Spleen (tissue), 11 donors: Measurements from ENCODE around the gene WWTR1. TPM values are rescaled to one million over a fixed set of nuclear protein-coding genes. Genes with fewer than 3 reads are reported as not detected.

Source experiments
- DNase-seq: peaks from one replicate; pipeline ENCODE4 v3.0.0-alpha.2; 2020
- H3K27ac ChIP-seq, 8 donors: fragments of 200-600 bp; sonication (generic) in 7 of 8; 1 replicate in 4 of 8; 2 replicates in 4 of 8; pipeline versions ENCODE4 v1.5.0 to v1.8.0; 2016 to 2021; ENCODE audit warnings: inconsistent platforms in 4 of 8, mild to moderate bottlenecking in 4 of 8, moderate library complexity in 1 of 8
- H3K27me3 ChIP-seq, 7 donors: fragments of 200-600 bp; sonication (generic) in 6 of 7; replicated peaks in 1 of 7; 1 replicate in 4 of 7; 2 replicates in 3 of 7; pipeline versions ENCODE4 v1.5.0 to v1.8.0; 2016 to 2021; ENCODE audit warnings: inconsistent platforms in 3 of 7, mild to moderate bottlenecking in 1 of 7
- H3K36me3 ChIP-seq, 6 donors: fragments of 200-600 bp; sonication (generic) in 5 of 6; 1 replicate in 4 of 6; 2 replicates in 2 of 6; pipeline versions ENCODE4 v1.5.0 to v1.8.0; 2016 to 2021; ENCODE audit warnings: inconsistent platforms in 2 of 6
- H3K4me1 ChIP-seq, 6 donors: fragments of 200-600 bp; sonication (generic) in 5 of 6; 1 replicate in 3 of 6; 2 replicates in 3 of 6; pipeline versions ENCODE4 v1.5.0 to v1.8.0; 2016 to 2021; ENCODE audit warnings: inconsistent platforms in 3 of 6
- H3K4me3 ChIP-seq, 8 donors: fragments of 200-600 bp; sonication (generic) in 7 of 8; 1 replicate in 4 of 8; 2 replicates in 4 of 8; pipeline versions ENCODE4 v1.5.0 to v1.8.0; 2016 to 2021; ENCODE audit warnings: inconsistent platforms in 4 of 8, mild to moderate bottlenecking in 4 of 8, moderate library complexity in 2 of 8
- H3K9me3 ChIP-seq, 8 donors: fragments of 200-600 bp; sonication (generic) in 7 of 8; 1 replicate in 4 of 8; 2 replicates in 4 of 8; pipeline versions ENCODE4 v1.5.0 to v1.8.0; 2016 to 2021; ENCODE audit warnings: inconsistent platforms in 4 of 8
- CTCF ChIP-seq, 11 experiments: fragments of 200-600 bp in 7 of 11; fragments of 450-650 bp in 4 of 11; sonication (generic) in 4 of 11; IDR thresholded peaks in 8 of 11; conservative IDR thresholded peaks in 3 of 11; 1 replicate in 7 of 11; 2 replicates in 4 of 11; pipeline versions ENCODE4 v1.4.0 to v1.8.0; 2016 to 2021; ENCODE audit warnings: antibody characterized with exemption in 11 of 11, inconsistent platforms in 4 of 11, mild to moderate bottlenecking in 1 of 11
- POLR2A ChIP-seq, 3 donors: fragments of 450-650 bp; IDR thresholded peaks; one replicate each; pipeline ENCODE4 v1.5.1; 2017; ENCODE audit warnings: antibody characterized with exemption in 3 of 3, mild to moderate bottlenecking in 1 of 3
- POLR2AphosphoS5 ChIP-seq, 3 donors: sonication (generic); formaldehyde crosslinking; IDR thresholded peaks; one replicate each; pipeline ENCODE4 v1.5.1; 2017; ENCODE audit warnings: antibody characterized with exemption in 3 of 3
- WGBS, 5 donors: extraction: QIAGEN DNeasy Blood & Tissue Kit in 3 of 5; methylation state at CpG; one replicate each; pipeline versions ENCODE4 v1.1.5 to v1.1.7; 2013 to 2018; 5-methylcytosine and 5-hydroxymethylcytosine counted together
- intact Hi-C: fragments of 100-400 bp; cut with DNase I; formaldehyde crosslinking; loops from one replicate; pipeline ENCODE4 v1.15.0; 2023; ENCODE audit warnings: low total_unique reads
- polyA plus RNA-seq, 3 donors: library from polyadenylated mRNA; stranded (reverse); fragments of 200-250 nt; gene quantifications; one replicate each; pipeline ENCODE4 v1.2.1, GENCODE V29; 2013
- total RNA-seq, 7 donors: library from RNA; depleted of rRNA in 3 of 7; stranded (reverse); fragments of >200 nt in 3 of 7; fragmentation: NEBNext Ultra II Directional in 4 of 7; extraction: Animal tissue kit (Norgen Biotek cat#: 25700) in 4 of 7; gene quantifications; one replicate each; pipeline versions ENCODE4 v1.1.0 to v1.2.1, GENCODE V29; 2016 to 2021
- donor health status: healthy with polysubstance abuse.
- donor health status: DM: no; HTN: no; CAD: no; lungs with moderate emphysema.
- donor health status: DM: no; HTN: no; CAD: no.
- donor health status: Bipolar disorder and iron deficiency.
- donor health status: healthy.
- donor health status: DM: no; HTN: no; CAD: no.
- donor health status: DM: yes; HTN: yes; CAD: no.

WWTR1 gene
- total and polyA plus RNA-seq, 10 donors: 8.4 to 70.6 (median 57.0) TPM

GRCh38 chr3:149634573-149634972, 23.3 kb downstream of the WWTR1 start:
- Histone ChIP-seq H3K9me3 (no peaks in the 10 kb centered on the region), H3K4me3 (no peak overlapping the region), H3K27ac (no peak overlapping the region), H3K4me1 (peaks cover 0 to 20% (median 8%) of the 10 kb centered on the region in 6 donors), H3K36me3 (no peaks in the 10 kb centered on the region), H3K27me3 (peaks cover 0 to 40% (median 0%) of the 10 kb centered on the region in 7 donors)
- 78 to 86% (median 85%) methylated on average over 4 of the region's 4 CpGs for WGBS, 5 donors
- no peak for DNase-seq
- TF ChIP-seq POLR2AphosphoS5 (IDR thresholded peaks at IDR 0.05): no peak
- no peak for TF ChIP-seq POLR2A (IDR thresholded peaks at IDR 0.05)
- TF ChIP-seq CTCF (IDR thresholded peaks at IDR 0.05 in 8 of 11, conservative IDR thresholded peaks at IDR 0.05 in 3 of 11): no peak
- intact Hi-C loops: no loop called here

- no peak overlapping the region for H3K27ac ChIP-seq
- no peak overlapping the region for H3K4me3 ChIP-seq
- H3K9me3 ChIP-seq: no peaks in the 10 kb centered on the region
- DNase-seq: no peak
- peaks cover 0 to 17% (median 8%) of the 10 kb centered on the region in 6 donors for H3K4me1 ChIP-seq
- H3K36me3 ChIP-seq: no peaks in the 10 kb centered on the region
- intact Hi-C loops: no loop called here
- WGBS, 5 donors: 78 to 83% (median 81%) methylated on average over 4 of the region's 4 CpGs
- peaks cover 0 to 40% (median 0%) of the 10 kb centered on the region in 7 donors for H3K27me3 ChIP-seq
- TF ChIP-seq CTCF (IDR thresholded peaks at IDR 0.05 in 8 of 11, conservative IDR thresholded peaks at IDR 0.05 in 3 of 11): no peak
- no peak for TF ChIP-seq POLR2A (IDR thresholded peaks at IDR 0.05)
- TF ChIP-seq POLR2AphosphoS5 (IDR thresholded peaks at IDR 0.05): no peak
Measured at GRCh38 chr3:149634072-149634471, 23.8 kb downstream of the WWTR1 start.

- Histone ChIP-seq H3K4me1 (peaks cover 0 to 11% (median 3%) of the 10 kb centered on the region in 6 donors), H3K9me3 (no peaks in the 10 kb centered on the region), H3K27me3 (peaks cover 0 to 35% (median 0%) of the 10 kb centered on the region in 7 donors), H3K36me3 (no peaks in the 10 kb centered on the region), H3K4me3 (no peak overlapping the region), H3K27ac (peak overlapping the region in 1 of 8 donors; percentile 4)
- TF ChIP-seq CTCF (IDR thresholded peaks at IDR 0.05 in 8 of 11, conservative IDR thresholded peaks at IDR 0.05 in 3 of 11): no peak
- no peak for TF ChIP-seq POLR2AphosphoS5 (IDR thresholded peaks at IDR 0.05)
- no peak for TF ChIP-seq POLR2A (IDR thresholded peaks at IDR 0.05)
- 41 to 67% (median 59%) methylated on average over 5 of the region's 5 CpGs for WGBS, 5 donors
- intact Hi-C loops: no loop called here
- DNase-seq: no peak
Measured at GRCh38 chr3:149632225-149632624, 25.6 kb downstream of the WWTR1 start.

GRCh38 chr3:149630806-149631205, 27.0 kb downstream of the WWTR1 start:
- intact Hi-C loops: no loop called here
- H3K4me3 ChIP-seq: no peak overlapping the region
- peaks cover 0 to 40% (median 0%) of the 10 kb centered on the region in 7 donors for H3K27me3 ChIP-seq
- TF ChIP-seq CTCF (IDR thresholded peaks at IDR 0.05 in 8 of 11, conservative IDR thresholded peaks at IDR 0.05 in 3 of 11) (no peak), POLR2AphosphoS5 (IDR thresholded peaks at IDR 0.05) (no peak), POLR2A (IDR thresholded peaks at IDR 0.05) (no peak)
- H3K4me1 ChIP-seq: peaks cover 0 to 15% (median 5%) of the 10 kb centered on the region in 6 donors
- H3K27ac ChIP-seq: peak overlapping the region in 1 of 8 donors; percentile 24
- DNase-seq: no peak
- H3K9me3 ChIP-seq: no peaks in the 10 kb centered on the region
- WGBS, 5 donors: 62 to 87% (median 76%) methylated on average over 1 of the region's 1 CpG
- H3K36me3 ChIP-seq: no peaks in the 10 kb centered on the region
